ENCODE results near the gene CADM2. TPM values are rescaled to one million over a fixed set of nuclear protein-coding genes. Genes with fewer than 3 reads are reported as not detected.

CADM2 gene
- total RNA-seq, 1 donor from 2014 or later, result 4.0 TPM

DNA sequence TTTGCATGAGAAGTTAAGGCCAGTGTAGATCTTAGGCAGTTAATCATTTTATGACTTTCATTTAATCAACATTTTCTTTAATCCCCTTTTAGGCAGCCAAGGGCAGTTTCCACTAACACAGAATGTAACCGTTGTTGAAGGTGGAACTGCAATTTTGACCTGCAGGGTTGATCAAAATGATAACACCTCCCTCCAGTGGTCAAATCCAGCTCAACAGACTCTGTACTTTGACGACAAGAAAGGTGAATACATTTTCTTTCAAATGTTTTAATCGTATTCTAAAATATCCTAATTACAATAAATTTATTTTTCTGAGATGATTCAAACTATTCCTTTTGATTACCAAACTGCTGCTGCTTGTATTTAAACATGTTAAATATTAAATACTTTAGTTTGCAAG is 843.2 kb downstream of the CADM2 start:
- Mint-ChIP-seq H3K36me3 (no peaks in the 10 kb centered on the region), H3K9me3 (no peaks in the 10 kb centered on the region)

GRCh38 chr3:85808755-85809154 is 850.0 kb downstream of the CADM2 start:
- Mint-ChIP-seq H3K36me3 (no peaks in the 10 kb centered on the region), H3K4me1 (ENCODE audit: unreplicated experiment) (no peaks in the 10 kb centered on the region), H3K27ac (no peak overlapping the region), H3K27me3 (no peaks in the 10 kb centered on the region), H3K4me3 (no peak overlapping the region), H3K9me3 (no peaks in the 10 kb centered on the region)
- TF ChIP-seq, protein P1, sequence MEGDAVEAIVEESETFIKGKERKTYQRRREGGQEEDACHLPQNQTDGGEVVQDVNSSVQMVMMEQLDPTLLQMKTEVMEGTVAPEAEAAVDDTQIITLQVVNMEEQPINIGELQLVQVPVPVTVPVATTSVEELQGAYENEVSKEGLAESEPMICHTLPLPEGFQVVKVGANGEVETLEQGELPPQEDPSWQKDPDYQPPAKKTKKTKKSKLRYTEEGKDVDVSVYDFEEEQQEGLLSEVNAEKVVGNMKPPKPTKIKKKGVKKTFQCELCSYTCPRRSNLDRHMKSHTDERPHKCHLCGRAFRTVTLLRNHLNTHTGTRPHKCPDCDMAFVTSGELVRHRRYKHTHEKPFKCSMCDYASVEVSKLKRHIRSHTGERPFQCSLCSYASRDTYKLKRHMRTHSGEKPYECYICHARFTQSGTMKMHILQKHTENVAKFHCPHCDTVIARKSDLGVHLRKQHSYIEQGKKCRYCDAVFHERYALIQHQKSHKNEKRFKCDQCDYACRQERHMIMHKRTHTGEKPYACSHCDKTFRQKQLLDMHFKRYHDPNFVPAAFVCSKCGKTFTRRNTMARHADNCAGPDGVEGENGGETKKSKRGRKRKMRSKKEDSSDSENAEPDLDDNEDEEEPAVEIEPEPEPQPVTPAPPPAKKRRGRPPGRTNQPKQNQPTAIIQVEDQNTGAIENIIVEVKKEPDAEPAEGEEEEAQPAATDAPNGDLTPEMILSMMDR (conservative IDR thresholded peaks at IDR 0.05), result no peak
- no peak for DNase-seq (ENCODE audit: extremely low spot score, unreplicated experiment)

More for the DNA sequence above, 843.2 kb downstream of the CADM2 start:
- no peaks in the 10 kb centered on the region for H3K27me3 Mint-ChIP-seq
- TF ChIP-seq, protein P1 (conservative IDR thresholded peaks at IDR 0.05), result peak; percentile 74
- H3K4me3 Mint-ChIP-seq, result no peak overlapping the region
- DNase-seq (ENCODE audit: extremely low spot score, unreplicated experiment), result no peak
- no peaks in the 10 kb centered on the region for H3K4me1 Mint-ChIP-seq (ENCODE audit: unreplicated experiment)
- H3K27ac Mint-ChIP-seq, result no peak overlapping the region

- no peak for DNase-seq (ENCODE audit: extremely low spot score, unreplicated experiment)
- H3K27ac Mint-ChIP-seq, result no peak overlapping the region
- TF ChIP-seq, protein P1 (conservative IDR thresholded peaks at IDR 0.05), result peak; percentile 77
- H3K4me1 Mint-ChIP-seq (ENCODE audit: unreplicated experiment), result no peaks in the 10 kb centered on the region
- no peaks in the 10 kb centered on the region for H3K36me3 Mint-ChIP-seq
- H3K27me3 Mint-ChIP-seq, result no peaks in the 10 kb centered on the region
- H3K4me3 Mint-ChIP-seq, result no peak overlapping the region
- no peaks in the 10 kb centered on the region for H3K9me3 Mint-ChIP-seq
Measured at GRCh38 chr3:85821130-85821756, 862.5 kb downstream of the CADM2 start.

- Mint-ChIP-seq H3K27me3 (peaks cover 3% of the 10 kb centered on the region), H3K27ac (no peak overlapping the region), H3K9me3 (no peaks in the 10 kb centered on the region), H3K36me3 (no peaks in the 10 kb centered on the region), H3K4me3 (no peak overlapping the region), H3K4me1 (ENCODE audit: unreplicated experiment) (peaks cover 12% of the 10 kb centered on the region)
- TF ChIP-seq, protein P1 (conservative IDR thresholded peaks at IDR 0.05), result no peak
- DNase-seq (ENCODE audit: extremely low spot score, unreplicated experiment), result no peak
Measured at GRCh38 chr3:85835857-85836440, 877.2 kb downstream of the CADM2 start.

GRCh38 chr3:85837402-85837801 is 878.6 kb downstream of the CADM2 start:
- Mint-ChIP-seq H3K36me3 (no peaks in the 10 kb centered on the region), H3K27me3 (peaks cover 3% of the 10 kb centered on the region), H3K27ac (no peak overlapping the region), H3K4me3 (no peak overlapping the region), H3K4me1 (ENCODE audit: unreplicated experiment) (peaks cover 12% of the 10 kb centered on the region), H3K9me3 (no peaks in the 10 kb centered on the region)
- no peak for DNase-seq (ENCODE audit: extremely low spot score, unreplicated experiment)
- TF ChIP-seq, protein P1 (conservative IDR thresholded peaks at IDR 0.05), result no peak
